ENCODE measurements around the gene SENP1. TPM values are rescaled to one million over a fixed set of nuclear protein-coding genes. Genes with fewer than 3 reads are reported as not detected.

Gene SENP1
- total RNA-seq, 1 experiment from 2014 or later: 23.0 TPM

- Histone ChIP-seq H3K4me1 (replicated peaks; ENCODE audit: insufficient read depth) (peaks cover 17% of the 10 kb centered on the region), H2AFZ (no peak overlapping the region), H3K9me3 (ENCODE audit: insufficient read depth, low read depth) (no peaks in the 10 kb centered on the region), H3K27ac (no peak overlapping the region), H3K27me3 (ENCODE audit: insufficient read depth, low read depth) (no peaks in the 10 kb centered on the region), H3K79me2 (ENCODE audit: low read depth) (peaks cover 19% of the 10 kb centered on the region), H3K9me2 (ENCODE audit: insufficient read depth) (no peaks in the 10 kb centered on the region), H3K4me3 (no peak overlapping the region), H3F3A (ENCODE audit: insufficient read depth, low read depth) (peaks cover 13% of the 10 kb centered on the region; the same call in 1 of the 2 replicates), H3K36me3 (ENCODE audit: low read depth) (no peaks in the 10 kb centered on the region), H3K4me2 (no peak overlapping the region), H4K20me1 (ENCODE audit: insufficient read depth) (no peaks in the 10 kb centered on the region; the same call in 1 of the 2 replicates)
- ChIA-PET CTCF (interaction anchor here (0.5 kb wide), 1 partner anchor 50 kb away, joined by 6 read pairs; no protein-coding TSS in a partner anchor), POLR2A (ENCODE audit: unreplicated experiment) (no interaction called here)
- no TSS peak for BruUV-seq (replicated peaks)
- intact Hi-C loops (cut with micrococcal nuclease; ENCODE audit: unreplicated experiment): no loop called here
- DNase-seq: no peak
- no peak for TF ChIP-seq EZH2 (IDR thresholded peaks at IDR 0.05; ENCODE audit: low read depth)
- TF ChIP-seq, protein P1, sequence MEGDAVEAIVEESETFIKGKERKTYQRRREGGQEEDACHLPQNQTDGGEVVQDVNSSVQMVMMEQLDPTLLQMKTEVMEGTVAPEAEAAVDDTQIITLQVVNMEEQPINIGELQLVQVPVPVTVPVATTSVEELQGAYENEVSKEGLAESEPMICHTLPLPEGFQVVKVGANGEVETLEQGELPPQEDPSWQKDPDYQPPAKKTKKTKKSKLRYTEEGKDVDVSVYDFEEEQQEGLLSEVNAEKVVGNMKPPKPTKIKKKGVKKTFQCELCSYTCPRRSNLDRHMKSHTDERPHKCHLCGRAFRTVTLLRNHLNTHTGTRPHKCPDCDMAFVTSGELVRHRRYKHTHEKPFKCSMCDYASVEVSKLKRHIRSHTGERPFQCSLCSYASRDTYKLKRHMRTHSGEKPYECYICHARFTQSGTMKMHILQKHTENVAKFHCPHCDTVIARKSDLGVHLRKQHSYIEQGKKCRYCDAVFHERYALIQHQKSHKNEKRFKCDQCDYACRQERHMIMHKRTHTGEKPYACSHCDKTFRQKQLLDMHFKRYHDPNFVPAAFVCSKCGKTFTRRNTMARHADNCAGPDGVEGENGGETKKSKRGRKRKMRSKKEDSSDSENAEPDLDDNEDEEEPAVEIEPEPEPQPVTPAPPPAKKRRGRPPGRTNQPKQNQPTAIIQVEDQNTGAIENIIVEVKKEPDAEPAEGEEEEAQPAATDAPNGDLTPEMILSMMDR (conservative IDR thresholded peaks at IDR 0.05): no peak
These were observed 17.3 kb upstream of the SENP1 start for GRCh38 chr12:48123169-48123568.

- no peak overlapping the region for H2AFZ ChIP-seq
- no peaks in the 10 kb centered on the region for H3K9me2 ChIP-seq (ENCODE audit: insufficient read depth)
- CTCF ChIA-PET: interaction anchor here (0.5 to 0.7 kb wide), 2 partner anchors 49 to 303 kb away, joined by 3 to 6 read pairs; no protein-coding TSS in a partner anchor
- H3K27me3 ChIP-seq (ENCODE audit: insufficient read depth, low read depth): no peaks in the 10 kb centered on the region
- no peak overlapping the region for H3K4me3 ChIP-seq
- no peaks in the 10 kb centered on the region for H3K36me3 ChIP-seq (ENCODE audit: low read depth)
- no TSS peak for BruUV-seq (replicated peaks)
- peaks cover 19% of the 10 kb centered on the region for H3K79me2 ChIP-seq (ENCODE audit: low read depth)
- H3K27ac ChIP-seq: no peak overlapping the region
- TF ChIP-seq, protein P1 (conservative IDR thresholded peaks at IDR 0.05): no peak
- no peak for TF ChIP-seq EZH2 (IDR thresholded peaks at IDR 0.05; ENCODE audit: low read depth)
- H3F3A ChIP-seq (ENCODE audit: insufficient read depth, low read depth): peaks cover 13% of the 10 kb centered on the region; the same call in 1 of the 2 replicates
- no peaks in the 10 kb centered on the region; the same call in 1 of the 2 replicates for H4K20me1 ChIP-seq (ENCODE audit: insufficient read depth)
- intact Hi-C loops (cut with micrococcal nuclease; ENCODE audit: unreplicated experiment): no loop called here
- H3K9me3 ChIP-seq (ENCODE audit: insufficient read depth, low read depth): no peaks in the 10 kb centered on the region
- no peak overlapping the region for H3K4me2 ChIP-seq
- no peak for DNase-seq
- peaks cover 18% of the 10 kb centered on the region for H3K4me1 ChIP-seq (replicated peaks; ENCODE audit: insufficient read depth)
- POLR2A ChIA-PET (ENCODE audit: unreplicated experiment): no interaction called here
These were observed 16.4 kb upstream of the SENP1 start for GRCh38 chr12:48122065-48122834.

- POLR2A ChIA-PET (ENCODE audit: unreplicated experiment): no interaction called here
- Histone ChIP-seq H3K9me2 (ENCODE audit: insufficient read depth) (no peaks in the 10 kb centered on the region), H3K79me2 (ENCODE audit: low read depth) (peaks cover 19% of the 10 kb centered on the region), H3K9me3 (ENCODE audit: insufficient read depth, low read depth) (no peaks in the 10 kb centered on the region), H3K27me3 (ENCODE audit: insufficient read depth, low read depth) (no peaks in the 10 kb centered on the region), H3K4me1 (replicated peaks; ENCODE audit: insufficient read depth) (peaks cover 18% of the 10 kb centered on the region), H3K4me2 (no peak overlapping the region), H3K4me3 (no peak overlapping the region), H3F3A (ENCODE audit: insufficient read depth, low read depth) (peaks cover 13% of the 10 kb centered on the region; the same call in 1 of the 2 replicates), H3K27ac (no peak overlapping the region), H3K36me3 (ENCODE audit: low read depth) (no peaks in the 10 kb centered on the region), H2AFZ (no peak overlapping the region), H4K20me1 (ENCODE audit: insufficient read depth) (no peaks in the 10 kb centered on the region; the same call in 1 of the 2 replicates)
- no peak for TF ChIP-seq EZH2 (IDR thresholded peaks at IDR 0.05; ENCODE audit: low read depth)
- TF ChIP-seq, protein P1 (conservative IDR thresholded peaks at IDR 0.05): no peak
- intact Hi-C loops (cut with micrococcal nuclease; ENCODE audit: unreplicated experiment): no loop called here
- DNase-seq: no peak
- CTCF ChIA-PET: no interaction called here
- BruUV-seq (replicated peaks): no TSS peak
These were observed 15.6 kb upstream of the SENP1 start for GRCh38 chr12:48121522-48121921.
